Measurements from ENCODE around the gene TMEM89.
A peak's percentile ranks its signal among the peaks of the same experiment; 100 is the strongest.

TMEM89 gene

DNA sequence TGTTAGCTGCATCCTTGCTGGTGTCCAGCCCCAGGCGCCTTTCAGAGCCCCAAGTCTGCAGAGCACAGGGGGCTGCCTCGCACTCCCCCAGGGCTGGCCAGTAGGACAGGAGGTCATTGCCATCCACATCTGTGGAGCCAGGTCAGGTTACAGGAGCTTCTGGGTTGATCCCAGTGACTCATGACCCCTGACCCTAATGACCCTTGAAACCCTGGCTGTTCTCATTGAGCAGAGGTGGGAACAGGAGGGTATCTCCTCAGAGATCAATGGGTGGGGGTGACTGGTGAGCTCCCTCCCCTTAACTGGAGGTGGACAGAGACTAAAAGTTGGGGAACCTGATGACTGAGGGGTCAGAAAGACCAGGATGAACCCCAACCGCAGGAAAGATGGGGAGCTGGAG is 19.8 kb upstream of the TMEM89 start:
- DNase-seq, result no peak

DNA sequence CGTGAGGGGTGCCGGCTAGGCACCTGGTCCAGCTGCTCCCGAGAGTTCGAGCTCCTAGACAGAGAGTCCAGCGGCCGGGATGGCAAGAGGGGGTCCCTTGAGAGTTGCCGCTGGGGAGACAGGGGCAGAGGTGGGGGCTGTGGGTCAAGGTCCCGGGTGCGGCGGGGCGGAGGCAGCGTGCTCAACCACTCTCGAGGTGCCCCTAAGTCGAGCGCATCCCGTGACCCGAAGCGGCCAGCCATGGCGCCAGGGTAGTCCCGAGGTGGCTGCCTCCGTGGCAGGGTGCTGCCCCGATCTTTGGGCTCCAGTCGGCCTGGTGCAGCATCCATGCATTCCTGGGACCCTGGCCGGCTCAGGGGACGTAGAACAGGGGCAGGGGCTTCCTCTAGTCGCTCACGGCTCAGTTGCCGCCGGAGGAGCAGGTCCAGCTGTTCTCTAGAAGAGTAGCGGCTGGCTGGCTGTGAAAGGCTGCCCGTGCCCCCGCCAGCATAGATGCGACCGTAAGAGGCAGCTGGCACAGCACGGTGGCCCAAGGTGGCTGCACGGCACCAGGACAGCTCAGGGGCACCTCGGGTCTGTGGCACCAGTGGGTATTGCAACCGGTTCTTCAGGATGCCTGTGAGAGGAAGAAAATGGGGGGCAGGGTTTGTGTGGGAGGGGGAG is 18.5 kb upstream of the TMEM89 start:
- DNase-seq, result no peak

DNA sequence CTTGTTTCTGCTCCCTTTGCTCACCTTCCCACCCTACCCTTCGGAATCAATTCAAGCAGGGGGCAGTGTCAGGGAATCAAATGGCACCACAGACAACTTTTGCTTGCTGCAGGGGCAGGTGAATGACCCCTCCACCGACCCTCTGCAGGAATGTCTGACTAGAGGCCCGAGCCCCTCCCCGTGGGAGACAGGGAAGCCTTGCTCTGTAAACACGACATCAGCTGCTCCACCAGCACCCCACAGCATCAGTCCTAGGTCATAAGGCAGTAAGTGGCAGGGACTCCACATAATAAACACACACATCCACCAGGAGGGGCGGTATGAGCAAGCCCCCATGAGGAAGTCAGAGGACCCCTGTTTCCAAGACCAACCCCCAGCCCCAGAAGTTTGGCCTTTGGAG is 15.7 kb upstream of the TMEM89 start:
- no peak for DNase-seq

DNA sequence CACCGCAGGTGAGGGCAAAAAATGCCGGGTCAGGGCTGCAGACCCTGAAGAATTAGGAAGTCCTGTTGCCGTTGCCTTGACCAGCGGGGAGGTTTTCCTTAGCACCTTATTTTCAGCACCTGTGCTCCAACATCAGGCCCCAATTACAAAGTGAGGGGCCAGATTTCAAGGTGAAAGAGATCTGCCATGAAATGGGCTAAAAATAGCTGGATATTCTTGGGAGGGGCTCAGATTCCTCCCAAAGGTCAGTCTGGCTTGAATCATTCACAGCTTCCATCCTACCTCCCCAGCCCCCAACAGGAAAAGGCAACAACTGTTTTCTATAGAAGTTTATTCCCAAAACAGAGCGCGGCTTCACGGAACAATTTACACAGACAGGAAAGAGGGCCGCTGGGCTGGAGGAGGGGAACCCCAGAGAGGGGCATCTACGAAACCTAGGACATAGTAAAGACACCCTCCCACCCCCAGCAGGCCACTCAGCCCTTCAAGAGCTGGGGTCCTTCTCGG is 14.6 kb upstream of the TMEM89 start:
- no peak for DNase-seq

DNA sequence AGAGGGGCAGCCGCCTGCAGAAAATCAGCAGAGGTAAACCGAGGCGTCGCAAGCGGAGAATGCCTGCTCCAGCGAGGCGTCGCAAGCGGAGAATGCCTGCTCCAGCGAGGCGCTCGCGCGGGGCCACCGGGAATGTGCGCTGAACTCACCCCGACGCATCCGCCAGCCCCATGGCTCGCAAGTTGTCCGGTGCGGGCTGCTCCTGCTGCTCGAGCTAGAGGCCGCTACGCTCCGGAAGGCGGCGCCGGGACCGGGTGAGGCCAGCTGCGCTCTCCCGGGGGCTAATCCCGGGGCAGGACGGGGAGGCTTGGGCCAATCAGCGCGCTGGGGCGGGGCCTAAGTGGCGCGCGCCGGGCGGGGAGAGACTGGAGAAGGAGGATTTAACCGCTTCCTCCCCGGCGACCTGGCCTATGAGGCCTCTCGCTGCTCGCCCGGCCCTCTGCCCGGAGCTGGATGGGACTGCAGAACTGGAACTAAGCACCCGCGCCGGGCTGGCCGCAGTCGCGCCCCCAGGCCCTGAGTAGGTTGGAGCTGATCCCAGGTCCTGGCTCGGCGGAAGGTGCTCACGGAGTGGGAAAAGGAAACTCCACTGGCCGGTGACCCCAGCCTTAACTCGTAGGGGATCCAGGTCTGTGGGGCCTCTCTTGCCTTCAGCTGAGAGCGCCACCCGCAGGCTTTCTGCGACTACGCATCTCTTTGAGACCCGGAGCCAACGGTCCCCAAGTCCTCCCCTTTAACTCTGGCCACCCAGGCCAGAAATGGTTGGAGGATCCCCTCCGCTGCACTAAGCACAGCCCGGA is 13.9 kb upstream of the TMEM89 start, which contains the start of gene SLC26A6:
SLC26A6 (minus strand) TSS at position 240 of the 800 bp plus-strand sequence; CDS start at position 172, 68 bp downstream.
- DNase-seq, result peak; percentile 89

DNA sequence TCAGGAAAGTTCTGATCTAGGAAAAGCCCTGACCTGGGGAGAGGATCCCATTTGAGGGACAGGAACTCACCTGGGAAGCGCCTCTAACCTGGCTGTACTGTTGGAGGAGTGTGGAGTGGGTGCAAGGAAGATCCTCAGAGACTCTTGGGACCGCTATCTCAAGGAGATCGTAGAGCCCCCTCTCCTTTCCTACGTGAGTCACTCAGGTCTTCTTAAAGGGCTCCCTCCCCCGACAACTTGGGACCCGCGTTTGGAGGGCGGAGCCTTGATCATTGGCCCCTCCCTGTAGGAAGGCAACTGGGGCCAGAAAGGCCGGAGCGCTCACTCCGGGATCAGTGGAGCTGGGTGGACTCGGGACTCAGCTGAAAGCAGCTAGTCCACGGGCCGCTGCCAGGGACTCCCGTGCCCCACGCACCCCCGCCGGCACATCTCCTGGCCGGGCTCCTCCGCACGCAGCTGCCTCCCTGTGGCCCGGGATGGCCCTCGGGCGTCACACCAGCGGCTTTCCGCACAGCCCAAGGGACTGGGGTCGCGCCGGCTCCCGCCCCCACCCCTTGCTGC is 13.2 kb upstream of the TMEM89 start:
- DNase-seq, result peak; percentile 48

DNA sequence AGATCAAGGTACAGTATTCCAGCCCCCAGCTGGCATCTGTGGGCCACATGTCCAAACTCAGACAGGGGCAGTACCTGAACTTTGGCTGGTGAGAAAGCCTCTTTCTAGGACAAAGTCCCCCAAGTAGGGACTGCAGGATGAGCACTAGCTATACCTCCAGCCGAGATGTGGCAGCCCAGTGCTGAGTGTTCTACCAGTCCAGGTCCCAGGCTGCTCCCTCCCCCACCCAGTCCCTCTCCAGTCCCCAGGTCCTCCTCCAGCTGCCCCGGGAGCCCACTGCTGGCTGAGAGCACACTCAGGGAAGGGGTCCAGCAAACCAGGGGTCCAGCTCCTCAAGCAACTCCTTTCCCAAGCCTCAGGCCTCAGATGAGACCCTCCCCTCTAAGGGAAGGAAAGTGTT is 12.2 kb upstream of the TMEM89 start:
- no peak for DNase-seq

DNA sequence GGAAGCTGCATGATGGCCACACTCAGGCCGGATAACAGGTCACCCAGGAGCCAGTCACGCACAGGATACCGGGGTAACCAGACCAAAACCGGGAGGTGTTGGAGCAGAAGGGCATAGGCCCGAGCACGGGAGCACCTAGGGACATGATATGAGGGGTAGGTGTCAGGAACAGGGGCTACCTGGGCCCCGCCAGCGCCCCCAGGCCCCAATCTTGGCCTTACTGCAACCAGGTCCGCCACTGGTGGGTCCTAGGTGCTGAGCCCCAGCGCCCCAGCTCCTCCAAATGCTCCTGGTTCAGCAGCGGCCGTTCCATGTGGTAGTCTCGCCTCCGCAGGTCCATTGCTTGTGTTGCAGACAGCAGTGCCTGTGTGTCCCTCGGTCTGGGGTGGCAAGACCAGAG is 11.7 kb upstream of the TMEM89 start:
- DNase-seq, result no peak

DNA sequence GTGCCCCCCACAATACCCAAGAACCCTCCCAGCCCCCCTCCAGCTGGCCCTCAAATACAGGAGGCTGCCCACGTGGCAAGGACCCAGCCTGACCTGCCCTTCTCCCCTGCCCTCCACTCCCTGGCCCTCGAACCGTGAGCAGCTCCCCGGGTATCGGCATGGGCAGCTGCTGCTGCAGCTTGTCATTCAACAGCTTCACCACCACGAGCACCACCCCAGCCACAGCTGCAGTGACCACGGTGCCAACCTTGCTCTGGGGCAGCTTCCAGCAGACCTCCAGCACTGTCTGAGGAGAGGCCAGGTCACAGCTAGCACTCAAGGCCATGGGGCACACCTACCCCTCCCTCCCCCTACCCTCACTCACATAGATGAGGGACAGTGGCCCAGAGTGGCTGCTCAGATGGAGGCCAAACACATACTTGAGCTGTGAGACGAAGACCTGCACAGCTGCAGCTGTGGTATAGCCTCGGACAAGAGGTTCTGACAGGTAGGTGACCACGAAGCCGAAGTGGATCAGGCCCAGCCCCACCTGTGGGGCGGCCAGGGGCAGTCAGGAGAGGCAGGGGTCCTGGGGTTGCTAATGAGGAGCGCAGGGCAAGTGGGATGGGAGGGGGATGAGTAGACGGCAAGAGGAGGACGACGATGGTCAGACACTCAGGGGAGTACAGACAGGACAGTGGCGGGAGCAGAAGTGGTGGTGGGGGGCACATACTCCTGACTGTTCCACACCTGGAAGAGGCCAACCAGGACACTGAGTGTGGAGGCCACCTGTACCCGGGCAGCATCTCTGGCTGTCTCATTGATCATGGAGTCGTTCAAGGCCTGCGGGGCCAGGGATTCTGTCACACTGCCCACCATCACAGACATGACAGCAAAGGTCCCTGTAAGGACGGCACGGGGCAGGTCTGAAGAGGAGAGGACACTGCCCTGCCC is 10.2 kb upstream of the TMEM89 start:
- DNase-seq, result no peak

DNA sequence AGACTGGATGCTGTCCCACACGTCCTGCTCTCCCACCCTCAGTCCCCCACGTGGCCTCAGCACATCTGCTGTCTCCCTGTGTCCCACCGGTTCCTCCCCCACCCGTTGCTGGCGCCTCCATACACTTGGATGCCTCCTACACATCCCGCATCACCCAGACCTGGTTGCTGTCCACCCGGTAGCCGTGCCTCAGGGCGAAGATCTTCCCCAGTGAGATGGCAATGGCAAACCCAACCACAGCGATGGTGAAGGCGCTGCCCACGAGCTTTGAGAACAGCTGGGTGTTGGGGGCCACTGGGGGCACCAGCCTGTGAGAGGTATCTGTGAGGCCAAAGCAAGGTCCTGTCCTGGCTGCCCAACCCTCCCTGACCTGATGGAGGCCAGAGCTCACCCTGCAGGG is 9.3 kb upstream of the TMEM89 start:
- no peak for DNase-seq

DNA sequence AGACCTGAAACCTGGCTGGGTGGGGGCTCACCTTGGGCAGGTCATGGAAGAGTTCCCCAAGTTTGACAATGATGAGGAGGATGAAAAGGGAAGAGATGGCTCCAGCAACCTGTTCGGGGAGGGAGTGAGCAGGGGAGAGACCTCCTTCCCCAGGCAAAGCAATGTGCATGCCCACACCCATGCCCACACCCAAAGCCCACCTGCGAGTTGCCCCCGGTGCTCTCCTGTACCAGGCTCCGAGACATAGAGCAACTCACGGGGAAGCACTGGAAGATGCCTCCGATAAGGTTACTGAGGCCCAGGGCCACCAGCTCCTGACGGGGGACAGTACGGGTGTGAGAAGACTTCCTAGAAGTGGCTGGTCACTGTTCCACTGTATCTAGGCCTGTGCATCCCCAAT is 8.8 kb upstream of the TMEM89 start:
- no peak for DNase-seq

DNA sequence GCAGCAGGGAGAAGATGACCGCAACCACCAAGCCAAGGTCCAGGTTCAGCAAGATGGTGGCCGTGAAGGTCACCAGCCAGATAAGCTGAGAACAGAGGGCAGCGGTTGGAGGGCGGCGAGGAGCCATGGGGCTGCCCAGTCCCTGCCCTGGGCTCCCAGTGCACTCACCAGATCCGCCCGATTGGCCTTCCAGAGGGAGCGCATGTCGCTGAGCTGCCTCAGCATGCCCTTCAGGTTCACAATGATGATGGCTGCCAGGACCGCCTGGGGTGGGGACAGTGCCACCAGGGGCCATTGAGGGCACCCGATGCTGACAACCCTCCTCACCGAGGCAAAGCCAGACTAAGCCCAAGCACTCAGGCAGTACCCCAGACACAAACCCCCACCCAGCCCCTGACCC is 8.3 kb upstream of the TMEM89 start:
- no peak for DNase-seq

DNA sequence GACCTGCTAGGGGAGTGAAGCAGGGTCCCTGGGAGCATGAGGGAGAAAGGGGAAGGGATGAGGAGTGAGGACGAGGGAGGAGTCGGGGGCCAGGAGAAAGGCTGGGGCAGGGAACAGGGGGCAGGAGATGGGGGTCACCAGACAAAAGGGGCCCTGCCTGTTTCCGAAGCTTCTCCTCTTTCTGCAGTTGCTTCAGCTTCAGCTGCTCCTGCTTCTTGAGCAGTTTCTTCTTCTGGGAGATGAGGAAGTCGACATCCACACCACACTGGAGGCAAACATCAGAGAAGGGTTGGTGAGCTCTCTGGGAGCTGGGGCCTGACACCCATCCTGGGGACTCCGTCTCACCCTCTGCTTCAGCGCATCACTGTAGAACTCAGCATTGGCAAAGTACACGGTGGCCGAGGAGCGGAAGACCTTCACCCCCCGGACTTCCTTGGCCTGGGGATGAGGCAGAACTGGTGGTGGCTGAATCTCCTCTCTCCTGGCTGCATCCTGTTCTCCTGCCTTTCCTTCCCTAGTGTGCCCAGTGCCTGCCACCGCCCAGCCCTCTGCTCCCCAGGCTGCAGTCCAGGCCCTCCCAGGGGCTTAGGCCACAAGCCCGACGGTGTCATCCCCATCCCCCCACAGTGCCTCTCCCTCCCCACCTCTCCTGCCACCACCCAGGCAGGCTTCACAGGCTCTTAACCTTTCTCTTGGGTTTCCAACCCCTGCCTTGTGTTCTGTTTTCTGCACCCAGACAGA is 6.9 kb upstream of the TMEM89 start:
- no peak for DNase-seq

DNA sequence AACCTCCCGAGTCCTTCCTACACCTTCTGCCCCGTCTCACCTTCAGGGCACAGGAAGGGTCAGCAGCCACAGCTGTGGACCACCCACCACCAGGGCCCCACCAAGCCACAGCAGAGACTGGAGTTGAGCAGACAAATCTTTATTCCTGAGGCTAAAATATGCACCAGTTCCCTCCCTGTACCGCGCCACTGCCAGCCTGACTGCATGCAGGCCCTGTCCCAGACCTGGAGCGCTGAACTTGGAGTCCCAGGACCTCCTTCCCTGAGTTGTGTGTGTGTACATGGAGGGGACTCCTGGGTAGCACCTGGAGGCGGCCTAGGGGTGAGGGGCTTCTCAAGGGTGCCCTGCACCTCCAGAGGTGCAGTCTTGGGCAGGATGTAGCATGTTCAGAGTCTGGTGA is 4.0 kb upstream of the TMEM89 start:
- DNase-seq, result no peak

DNA sequence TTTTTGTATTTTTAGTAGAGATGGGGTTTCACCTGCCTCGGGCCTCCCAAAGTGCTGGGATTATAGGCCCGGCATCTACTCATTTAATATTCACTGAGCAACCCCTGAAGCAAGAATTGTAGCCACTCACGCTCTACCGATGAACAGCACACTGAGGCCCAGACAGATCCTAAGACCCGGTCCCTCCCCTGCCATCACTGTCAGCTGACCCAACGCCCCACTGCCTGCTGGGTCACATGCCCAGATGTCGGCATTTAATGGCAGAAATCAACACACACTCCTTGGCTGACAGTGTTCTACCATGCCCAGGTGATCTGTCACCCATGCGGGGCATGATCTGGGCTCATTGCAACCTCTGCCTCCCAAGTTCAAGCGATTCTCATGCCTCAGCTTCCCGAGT is 3.2 kb upstream of the TMEM89 start:
- DNase-seq, result no peak

DNA sequence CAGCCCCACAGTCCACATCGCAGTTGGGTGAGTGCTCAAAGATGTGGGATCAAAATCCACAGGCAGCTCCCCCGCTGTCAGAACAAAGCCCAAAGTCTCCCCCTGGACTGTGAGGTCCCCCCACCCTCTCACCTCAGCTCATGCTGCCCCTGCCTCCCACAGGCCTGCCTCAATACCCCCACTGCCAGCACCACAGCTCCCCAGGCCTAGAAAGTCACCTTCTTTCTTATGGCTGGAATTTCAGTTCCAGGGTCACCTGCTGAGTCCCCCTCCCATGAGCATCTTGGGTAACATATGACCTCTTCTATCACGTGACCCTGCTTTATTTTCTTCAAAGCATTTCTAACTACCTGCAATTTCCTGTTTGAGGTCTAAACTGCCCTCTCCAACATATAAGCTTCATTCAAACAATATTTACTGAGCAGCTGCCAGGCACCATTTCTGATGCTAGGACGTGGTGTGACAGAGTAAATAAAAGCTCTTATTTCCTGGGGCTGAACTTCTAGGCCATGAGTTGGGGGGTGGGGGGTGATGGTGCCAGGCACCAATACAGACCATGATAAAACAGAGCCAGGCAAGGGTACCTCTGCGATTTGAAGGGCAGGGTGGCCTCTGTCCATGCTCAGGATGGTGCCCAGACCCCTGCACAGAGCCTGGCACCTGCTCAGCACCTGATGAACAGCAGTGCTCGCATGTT is 2.4 kb upstream of the TMEM89 start:
- DNase-seq, result peak; percentile 66

DNA sequence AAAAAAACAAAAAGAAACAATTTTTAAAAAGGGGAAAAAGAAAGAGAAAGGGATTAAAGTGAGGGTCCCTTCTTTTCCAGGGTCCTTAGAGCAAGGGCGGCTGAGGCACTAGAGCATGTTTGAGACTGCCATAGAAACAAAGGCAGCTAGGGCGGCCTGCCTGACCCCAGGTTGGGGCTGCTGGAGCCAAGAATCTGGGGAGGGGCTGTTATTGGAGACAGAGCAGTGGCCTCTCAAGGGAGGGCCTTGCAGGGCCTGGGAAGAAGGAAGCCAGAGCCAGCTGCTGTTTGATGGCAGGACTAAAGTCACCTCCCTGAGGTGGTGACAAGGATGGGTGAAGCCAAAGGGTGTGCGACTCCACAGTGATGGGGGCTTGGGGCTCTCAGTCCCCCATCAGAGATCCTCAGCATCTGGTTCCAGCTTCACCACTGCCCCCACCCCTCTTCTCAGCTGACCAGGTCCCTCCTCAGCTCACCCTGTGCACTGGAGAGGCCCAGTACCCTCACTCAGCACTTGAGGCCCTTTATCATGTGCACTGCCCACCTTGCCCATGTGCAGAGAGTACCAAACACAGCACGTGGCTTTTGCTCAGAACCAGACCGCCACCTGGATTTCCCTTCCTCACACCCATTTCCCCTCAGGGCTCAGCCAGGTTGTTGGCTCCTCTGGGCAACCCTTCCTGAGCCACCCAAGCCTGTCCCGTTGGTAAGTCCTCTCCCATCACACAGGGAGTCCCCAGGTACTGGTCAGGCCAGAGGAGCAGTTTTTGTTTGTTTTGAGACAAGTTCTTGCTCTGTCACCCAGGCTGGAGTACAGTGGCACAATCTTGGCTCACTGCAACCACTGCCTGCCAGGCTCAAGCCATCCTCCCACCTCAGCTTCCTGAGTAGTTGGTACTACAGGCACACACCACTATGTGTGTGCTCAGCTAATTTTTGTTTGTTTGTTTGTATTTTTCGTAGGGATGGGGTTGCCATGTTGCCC is 1.7 kb downstream of the TMEM89 start:
- no peak for DNase-seq

DNA sequence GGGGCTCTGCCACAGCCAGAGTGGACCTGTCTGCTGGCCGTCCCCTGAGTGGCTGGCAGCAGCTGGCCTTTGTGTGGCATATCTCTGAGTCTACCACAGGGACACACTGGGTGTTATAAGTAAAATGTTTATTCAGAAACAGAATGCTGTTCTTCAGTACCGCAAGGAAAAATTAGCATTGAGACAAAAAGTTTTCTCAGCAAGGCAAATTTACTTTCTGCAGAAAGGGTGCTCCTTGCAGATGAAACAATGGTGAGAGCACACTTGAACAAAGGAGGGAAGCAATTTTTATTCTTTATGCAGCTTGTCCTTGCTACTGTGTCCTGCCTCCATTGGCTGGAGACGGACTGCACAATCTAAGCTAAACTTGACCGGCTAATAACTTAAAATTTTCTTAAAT is 4.0 kb downstream of the TMEM89 start:
- no peak for DNase-seq

DNA sequence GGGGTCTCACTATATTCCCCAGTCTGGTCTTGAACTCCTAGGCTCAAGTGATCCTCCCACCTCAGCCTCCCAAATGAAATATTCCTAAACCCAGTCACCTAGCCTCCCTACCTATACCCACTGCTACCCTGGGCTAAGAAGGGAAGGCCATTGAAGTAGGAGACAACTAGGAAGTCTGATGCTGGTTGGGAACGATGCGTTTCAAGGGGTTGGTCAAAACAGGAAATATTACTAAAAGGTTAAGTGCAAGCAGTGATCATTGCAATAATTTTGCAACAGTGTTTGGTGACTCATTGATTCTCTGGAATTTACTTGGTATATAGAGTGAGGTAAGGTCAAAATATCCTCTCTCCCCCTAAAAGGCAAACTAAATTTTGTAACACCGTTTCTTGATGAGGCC is 7.5 kb downstream of the TMEM89 start:
- DNase-seq, result no peak

DNA sequence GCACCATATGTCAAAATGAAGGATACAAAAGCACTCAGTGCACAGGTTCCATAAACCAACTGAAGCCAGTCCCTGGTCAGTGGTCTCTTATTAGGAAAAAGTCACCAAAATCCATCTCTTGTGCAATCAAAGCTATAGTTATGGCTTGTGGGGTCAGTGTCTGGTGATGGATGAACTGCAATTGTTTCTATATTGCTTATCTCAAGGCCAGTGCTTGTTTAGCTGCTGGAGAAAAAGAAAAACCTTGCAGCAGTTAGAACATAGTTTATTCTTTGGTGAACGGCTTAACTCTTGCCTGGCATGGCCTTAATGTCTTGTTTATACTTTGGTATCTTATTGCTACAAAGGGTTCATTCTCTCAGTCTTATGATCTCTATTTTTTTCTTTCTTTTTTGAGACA is 9.3 kb downstream of the TMEM89 start:
- DNase-seq, result no peak
